HG03108 (cell line): ENCODE data around the gene KCNK6.
"Not testable (repeated sequence)": the region's sequence is repeated elsewhere in the genome, so short reads cannot be mapped to it uniquely, and the experiment has no call there.

Experiments used
- ATAC-seq: cut with Tn5 transposase; IDR thresholded peaks from one replicate; pipeline ENCODE4 v1.9.1; 2021; ENCODE audit warnings: moderate library complexity; ENCODE audit not compliant: unreplicated experiment

Gene KCNK6

GRCh38 chr19:38321646-38322196 lies 2.1 kb downstream of the KCNK6 start:
- ATAC-seq, result no peak

DNA sequence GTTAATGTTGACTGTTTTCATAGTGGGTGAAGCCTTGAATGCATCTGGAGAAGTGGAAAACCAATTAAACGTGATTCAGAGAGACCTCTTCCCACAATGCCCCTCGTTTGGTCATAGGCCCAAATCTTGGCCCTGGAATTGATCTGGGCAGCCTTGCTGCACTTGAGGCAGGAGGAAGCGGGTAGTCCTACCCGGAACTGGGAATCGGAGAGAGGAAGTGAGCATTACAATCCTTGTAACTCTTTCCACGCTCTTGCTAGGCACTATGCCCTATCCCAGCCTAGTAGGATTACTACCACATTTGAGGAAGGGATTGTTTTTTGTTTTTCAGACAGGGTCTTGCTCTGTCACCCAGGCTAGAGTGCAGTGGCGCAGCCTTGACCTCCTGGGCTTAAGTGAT lies 3.6 kb downstream of the KCNK6 start:
- no peak for ATAC-seq

DNA sequence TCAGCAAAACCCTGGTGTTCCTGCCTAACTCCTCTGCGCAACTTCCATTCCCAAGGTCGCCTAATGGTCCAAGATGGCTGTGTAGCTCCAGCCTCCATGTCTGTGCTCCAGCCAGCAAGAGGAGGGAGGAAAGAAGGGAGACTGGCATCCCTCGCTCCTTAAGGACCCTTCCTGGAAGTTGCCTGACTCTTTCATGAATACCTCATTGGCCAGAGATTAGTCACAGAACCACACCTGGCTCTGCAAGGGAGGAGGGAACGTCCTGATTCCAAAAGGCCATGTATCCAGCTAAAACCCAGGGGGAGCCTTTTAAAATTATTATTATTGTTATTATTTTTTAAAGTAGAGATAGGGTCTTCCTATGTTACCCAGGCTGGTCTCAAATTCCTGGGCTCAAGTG lies 4.8 kb downstream of the KCNK6 start:
- no peak for ATAC-seq

DNA sequence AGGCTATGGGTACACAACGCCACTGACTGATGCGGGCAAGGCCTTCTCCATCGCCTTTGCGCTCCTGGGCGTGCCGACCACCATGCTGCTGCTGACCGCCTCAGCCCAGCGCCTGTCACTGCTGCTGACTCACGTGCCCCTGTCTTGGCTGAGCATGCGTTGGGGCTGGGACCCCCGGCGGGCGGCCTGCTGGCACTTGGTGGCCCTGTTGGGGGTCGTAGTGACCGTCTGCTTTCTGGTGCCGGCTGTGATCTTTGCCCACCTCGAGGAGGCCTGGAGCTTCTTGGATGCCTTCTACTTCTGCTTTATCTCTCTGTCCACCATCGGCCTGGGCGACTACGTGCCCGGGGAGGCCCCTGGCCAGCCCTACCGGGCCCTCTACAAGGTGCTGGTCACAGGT lies 6.9 kb downstream of the KCNK6 start:
- ATAC-seq, result no peak

DNA sequence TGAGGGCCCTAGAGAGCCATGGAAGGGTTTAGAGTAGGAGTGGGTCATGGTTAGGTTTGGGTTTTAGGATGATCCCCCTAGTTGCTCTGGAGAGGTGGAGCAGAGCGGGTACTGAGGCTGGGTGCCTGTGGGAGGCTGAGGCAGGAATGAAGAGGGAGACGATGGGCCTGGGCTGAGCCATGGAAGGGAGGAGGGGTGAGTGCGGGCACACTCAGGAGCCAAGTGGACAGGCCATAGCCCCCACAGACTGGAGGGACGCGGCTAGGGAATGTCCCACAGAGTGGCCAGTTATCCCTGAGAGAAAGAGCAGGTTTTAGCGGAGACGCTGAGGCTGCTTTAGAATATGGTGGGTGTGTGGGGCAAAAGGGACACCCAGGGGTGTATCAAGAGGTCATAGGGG lies 10.0 kb downstream of the KCNK6 start:
- ATAC-seq, result no peak

DNA sequence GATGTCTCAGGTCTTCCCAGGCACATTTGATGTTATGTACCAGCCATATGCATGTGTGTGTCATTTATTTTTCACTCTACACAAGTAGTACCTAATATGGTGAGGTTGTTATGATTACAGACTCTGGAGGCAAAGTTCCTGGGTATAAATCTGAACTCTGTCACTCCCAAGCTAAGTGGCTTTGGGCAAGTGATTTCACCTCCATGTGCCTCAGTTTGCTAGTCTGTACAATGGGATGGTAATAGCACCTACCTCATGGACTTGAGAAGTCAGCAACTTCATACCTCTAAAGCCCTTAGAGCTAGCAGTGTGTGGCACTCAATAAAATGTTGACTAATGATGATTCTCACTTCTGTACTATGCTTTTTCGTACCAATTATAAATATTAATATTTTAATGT lies 12.1 kb downstream of the KCNK6 start:
- no peak for ATAC-seq

GRCh38 chr19:38333245-38333644 lies 13.6 kb downstream of the KCNK6 start:
- no peak for ATAC-seq

DNA sequence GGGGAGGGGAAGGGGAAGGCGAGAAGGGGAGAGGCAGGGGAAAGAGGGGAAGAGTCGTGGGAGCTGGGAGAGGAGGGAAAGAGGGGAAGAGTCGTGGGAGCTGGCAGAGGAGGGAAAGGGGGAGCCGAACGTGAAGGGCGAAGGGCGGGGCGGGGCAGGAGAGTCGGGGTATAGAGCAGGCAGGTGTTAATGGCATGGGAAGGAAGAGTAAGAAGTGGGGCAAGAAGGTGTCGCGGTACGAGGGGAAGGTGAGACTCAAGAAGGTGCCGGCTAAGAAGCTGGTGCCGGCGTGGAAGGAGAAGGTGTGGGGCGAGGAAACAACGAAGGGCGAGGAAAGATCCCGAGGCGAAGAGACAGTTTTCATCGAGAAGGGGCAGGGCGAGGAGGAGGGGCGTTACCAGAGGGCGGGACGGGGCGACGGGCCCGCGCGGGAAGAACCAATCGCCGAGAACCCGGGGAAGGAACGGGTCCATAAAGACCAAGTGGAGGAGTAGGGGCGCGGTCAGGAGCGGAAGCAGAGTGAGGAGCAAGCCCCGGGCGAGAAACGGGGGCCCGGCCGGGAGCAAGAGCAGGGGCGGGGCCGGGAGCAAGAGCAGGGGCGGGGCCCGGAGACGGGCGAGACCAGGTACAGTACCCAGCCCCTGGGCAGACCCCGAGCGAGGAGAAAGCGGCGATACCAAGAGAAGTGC lies 16.4 kb downstream of the KCNK6 start:
- peak; percentile 65 for ATAC-seq

DNA sequence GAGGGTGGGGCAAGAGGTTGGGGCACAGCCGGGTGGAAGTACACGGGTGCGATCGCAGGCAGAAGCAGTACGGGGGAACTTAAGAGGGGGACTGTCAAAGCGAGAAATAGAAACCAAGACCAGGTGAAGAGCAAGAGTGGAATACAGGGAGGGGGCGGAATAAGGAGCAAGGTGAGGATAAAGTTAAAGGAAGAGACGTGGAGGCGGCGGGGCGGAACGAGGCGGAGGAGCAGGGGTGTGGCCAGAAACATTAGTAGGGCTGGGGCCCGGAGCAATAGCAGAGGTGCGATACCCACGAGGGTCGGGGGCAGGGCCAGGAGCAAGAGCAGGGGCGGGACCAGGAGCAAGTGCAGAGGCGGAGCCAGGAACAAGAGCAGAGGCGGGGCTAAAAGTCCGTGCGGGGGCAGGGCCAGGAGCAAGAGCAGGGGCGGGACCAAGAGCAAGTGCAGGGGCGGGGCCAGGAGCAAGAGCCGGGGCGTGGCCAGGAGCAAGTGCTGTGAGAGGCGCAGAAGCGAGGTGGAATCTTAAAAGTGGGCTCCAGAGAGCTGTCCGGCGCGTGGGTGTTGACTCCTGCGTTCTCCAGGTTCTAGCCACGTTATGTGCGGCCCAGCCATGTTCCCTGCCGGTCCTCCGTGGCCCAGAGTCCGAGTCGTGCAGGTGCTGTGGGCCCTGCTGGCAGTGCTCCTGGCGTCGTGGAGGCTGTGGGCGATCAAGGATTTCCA lies 17.2 kb downstream of the KCNK6 start:
- ATAC-seq, result peak; percentile 44

DNA sequence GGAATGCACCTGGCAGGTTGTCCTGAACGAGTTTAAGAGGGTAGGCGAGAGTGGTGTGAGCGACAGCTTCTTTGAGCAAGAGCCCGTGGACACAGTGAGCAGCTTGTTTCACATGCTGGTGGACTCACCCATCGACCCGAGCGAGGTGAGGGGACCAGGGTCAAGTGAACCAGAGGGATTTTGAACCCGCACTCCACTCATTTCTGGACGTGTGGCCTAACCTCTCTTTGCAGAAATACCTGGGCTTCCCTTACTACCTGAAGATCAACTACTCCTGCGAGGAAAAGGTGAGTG lies 17.7 kb downstream of the KCNK6 start:
- ATAC-seq, result no peak

DNA sequence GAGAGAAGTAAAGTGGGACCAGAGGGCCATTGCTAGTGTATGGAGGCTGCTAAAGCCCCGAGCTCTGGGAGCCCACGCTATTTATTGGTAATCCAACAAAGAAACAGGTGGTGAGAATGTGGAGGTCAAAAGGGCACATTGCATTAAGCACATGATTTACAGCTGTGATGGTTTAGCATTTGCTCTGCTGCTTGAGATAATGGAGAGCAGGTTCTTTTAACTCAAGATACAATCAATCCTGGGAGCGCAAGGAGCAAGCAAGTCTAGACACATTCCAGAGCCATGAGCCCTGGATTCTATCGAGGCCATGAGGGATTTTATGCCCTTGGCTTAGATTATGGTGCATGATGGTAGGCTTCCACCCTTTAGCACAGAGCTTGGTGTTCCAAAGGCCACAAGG lies 19.4 kb downstream of the KCNK6 start:
- not testable (repeated sequence) for ATAC-seq

- no peak for ATAC-seq
Measured at GRCh38 chr19:38340927-38341326, 21.3 kb downstream of the KCNK6 start.

DNA sequence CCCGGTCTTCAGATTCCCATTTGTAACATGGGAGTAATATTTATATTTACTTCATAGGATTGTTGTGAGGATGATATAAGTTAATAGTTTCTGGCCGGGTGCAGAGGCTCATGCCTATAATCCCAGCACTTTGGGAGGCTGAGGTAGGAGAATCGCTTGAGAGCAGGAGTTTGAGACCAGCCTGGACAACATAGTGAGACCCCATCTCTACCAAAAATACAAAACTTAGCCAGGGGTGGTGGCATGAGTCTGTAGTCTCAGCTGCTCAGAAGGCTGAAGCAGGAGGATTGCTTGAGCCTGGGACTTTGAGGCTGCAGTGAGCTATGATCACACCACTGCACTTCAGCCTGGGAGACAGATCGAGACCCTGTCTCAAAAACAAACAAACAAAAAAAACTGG lies 27.2 kb downstream of the KCNK6 start:
- no peak for ATAC-seq

- ATAC-seq, result no peak
Measured at GRCh38 chr19:38350883-38351282, 31.2 kb downstream of the KCNK6 start.

- no peak for ATAC-seq
Measured at GRCh38 chr19:38351865-38352395, 32.3 kb downstream of the KCNK6 start.

- no peak for ATAC-seq
Measured at GRCh38 chr19:38352611-38353010, 33.0 kb downstream of the KCNK6 start.

- ATAC-seq, result no peak
Measured at GRCh38 chr19:38355728-38356725, 36.4 kb downstream of the KCNK6 start.

- no peak for ATAC-seq
Measured at GRCh38 chr19:38358071-38358470, 38.4 kb downstream of the KCNK6 start.

- no peak for ATAC-seq
Measured at GRCh38 chr19:38359242-38360021, 39.8 kb downstream of the KCNK6 start.

DNA sequence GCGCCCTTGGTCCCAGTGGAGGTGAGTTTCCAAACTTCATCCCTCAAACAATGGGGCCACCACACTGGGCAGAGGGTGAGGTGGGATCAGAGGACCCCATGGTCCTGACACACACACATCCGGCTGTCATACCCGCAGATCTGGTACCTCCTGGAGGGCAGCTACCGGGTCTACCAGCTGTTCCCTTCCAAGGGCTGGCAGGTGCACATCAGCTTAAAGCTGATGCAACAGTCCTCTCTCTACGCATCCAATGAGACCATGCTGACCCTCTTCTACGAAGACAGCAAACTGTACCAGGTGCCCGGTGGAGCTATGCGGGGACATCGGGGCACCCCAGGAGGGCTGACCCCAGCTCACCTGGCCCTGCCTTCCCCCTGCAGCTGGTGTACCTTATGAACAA lies 40.7 kb downstream of the KCNK6 start:
- no peak for ATAC-seq
